GM19240 (cell line): Measurements from ENCODE around the gene RBM20.

Experiments
- DNase-seq: peaks from one replicate; pipeline ENCODE4 v3.0.0; 2011; ENCODE audit warnings: low spot score; ENCODE audit not compliant: insufficient read length

Gene RBM20

GRCh38 chr10:110672580-110672919 is 28.4 kb downstream of the RBM20 start:
- DNase-seq, result no peak

- no peak for DNase-seq
Measured at GRCh38 chr10:110676016-110676415, 31.9 kb downstream of the RBM20 start.

GRCh38 chr10:110679486-110680272 is 35.5 kb downstream of the RBM20 start:
- no peak for DNase-seq

GRCh38 chr10:110680273-110681020 is 36.3 kb downstream of the RBM20 start:
- DNase-seq, result no peak

GRCh38 chr10:110681023-110681681 is 37.0 kb downstream of the RBM20 start:
- peak; percentile 33 for DNase-seq

GRCh38 chr10:110682348-110682747 is 38.2 kb downstream of the RBM20 start:
- DNase-seq, result no peak

DNA sequence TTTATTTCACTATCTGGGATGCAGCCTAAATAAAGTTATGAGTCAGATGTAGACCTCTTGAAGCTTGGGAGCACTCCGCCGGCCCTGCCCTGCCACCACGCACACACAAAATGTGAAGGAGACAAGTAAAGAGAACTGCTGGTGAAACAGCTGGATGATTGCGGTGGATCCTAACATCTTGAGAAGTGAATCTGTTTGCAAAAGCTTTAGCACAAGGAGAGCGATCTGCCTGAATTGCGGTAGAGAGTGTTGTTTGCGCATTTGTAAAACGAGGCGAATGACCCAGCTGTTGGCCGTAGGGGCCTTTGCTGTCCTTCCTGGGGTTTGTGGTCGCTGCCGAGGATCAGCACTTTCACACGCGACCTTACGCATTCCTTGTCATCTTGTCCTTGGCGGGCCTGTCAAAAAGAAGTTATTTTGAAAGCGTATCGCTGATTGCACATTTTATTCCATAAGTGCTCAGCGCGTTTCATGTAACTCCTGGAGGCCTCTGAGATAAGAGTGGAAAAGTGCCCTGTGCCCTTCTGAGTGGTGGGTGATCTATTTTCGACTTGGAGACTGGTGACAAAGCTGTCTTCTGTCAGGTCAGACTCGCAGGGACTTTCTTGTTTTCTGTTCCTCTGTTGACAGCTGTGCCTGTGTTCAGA is 40.8 kb downstream of the RBM20 start:
- DNase-seq, result no peak

DNA sequence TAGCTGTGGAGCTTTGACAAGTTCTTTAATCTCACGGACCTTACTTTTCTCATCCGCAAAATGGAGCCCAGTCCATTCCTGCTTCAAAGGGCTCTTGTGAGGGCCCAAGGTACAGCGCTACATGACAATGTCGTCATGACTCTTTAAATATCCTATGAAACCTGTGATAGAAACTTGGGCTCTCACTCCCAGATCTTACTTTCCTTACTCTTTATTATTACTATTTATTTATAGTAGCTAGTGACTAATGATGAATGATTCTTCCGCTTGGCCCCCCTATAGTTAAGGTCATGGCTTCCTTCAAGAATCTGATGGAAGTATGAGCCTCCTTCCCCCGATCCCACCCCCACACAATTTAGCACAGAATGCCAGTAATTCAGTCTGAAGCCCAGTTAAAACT is 41.9 kb downstream of the RBM20 start:
- no peak for DNase-seq

DNA sequence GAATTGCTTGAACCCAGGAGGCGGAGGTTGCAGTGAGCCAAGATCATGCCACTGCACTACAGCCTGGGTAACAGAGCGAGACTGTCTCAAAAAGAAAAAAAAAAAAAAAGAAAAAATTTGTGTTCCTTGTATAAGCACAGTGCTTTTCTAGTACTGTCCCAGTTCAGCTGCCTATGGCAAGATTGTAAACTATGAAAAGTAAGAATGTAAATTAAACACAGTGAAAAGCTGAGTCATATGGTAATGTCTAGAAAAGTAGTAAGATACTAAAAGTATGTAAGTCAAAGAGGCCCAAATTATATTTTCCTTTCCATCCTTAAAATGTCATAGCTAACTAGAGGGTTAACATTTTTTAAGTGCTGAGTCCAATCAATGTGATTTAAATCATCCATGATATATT is 42.8 kb downstream of the RBM20 start:
- no peak for DNase-seq

DNA sequence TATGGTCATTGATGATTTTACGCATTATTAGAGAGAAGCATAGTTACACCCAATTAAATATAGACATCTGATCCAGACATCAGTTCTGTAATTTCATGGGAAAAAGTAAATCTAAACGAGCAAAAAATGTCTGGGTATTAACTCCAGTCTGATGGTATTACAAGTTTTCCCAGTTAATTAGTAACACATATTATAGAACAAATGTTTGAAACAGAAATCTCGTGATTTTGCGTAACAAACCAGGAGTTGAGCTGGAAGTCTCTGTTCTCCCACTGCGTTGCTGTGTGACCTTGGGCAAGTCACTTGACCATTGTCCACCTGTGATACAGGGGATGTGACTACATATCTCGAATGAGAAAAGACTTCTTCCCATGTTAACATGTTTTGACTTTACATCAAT is 43.3 kb downstream of the RBM20 start:
- DNase-seq, result no peak

- DNase-seq, result no peak
Measured at GRCh38 chr10:110691139-110691538, 47.0 kb downstream of the RBM20 start.

GRCh38 chr10:110694263-110694662 is 50.1 kb downstream of the RBM20 start:
- DNase-seq, result no peak

DNA sequence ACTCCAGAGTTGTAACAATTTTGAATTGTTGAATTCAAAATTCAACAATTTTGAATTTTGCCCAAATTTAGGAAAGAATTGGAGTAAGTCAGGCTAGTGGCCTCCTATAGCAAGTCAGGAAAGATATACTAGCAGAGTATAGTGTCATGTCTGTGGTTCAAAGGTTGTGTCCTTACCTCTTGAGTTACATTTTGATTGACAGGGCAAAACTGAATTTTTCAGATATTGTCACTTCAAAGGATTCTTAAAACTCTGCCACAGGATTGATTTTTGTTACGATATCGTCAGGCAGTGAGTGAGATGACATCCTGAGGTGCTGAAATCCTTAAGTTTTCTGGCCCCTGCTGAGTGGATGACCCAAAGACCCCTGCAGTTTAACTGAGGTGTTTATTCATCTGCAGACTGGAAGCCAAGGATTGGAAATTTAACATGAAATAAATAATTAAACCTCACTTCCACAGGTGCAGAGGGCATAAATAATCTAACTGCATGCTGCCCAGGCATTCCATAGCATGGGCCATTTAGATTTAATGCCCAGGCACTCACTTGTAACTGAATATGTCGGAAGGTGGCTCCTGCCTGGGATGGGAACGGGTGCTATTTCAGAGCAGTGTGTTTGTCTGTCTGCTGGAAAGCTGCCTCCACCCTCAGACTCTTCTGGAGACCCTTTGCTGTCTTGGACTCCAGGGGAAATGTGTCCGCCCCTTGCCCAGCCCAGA is 50.8 kb downstream of the RBM20 start:
- no peak for DNase-seq

- no peak for DNase-seq
Measured at GRCh38 chr10:110695539-110695886, 51.4 kb downstream of the RBM20 start.

DNA sequence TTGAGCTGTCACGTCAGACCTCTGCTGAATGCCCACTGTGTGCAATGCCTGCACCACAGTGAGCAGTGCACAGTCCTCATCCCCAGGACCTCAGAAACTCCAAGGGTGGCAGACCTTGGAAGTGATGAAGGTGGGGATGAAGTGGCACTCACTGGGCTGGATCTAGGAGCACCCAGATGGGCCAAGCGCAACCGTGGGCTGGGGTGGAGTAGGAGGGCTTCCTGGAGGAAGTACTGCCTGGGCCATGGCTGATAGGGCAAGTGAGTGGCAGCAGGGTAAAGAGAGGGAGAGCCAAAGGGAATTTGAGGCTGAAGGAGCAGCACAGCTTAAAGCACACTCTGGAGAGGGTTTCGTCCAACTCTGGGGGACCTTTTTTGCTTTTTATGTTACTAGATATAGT is 52.3 kb downstream of the RBM20 start:
- no peak for DNase-seq

DNA sequence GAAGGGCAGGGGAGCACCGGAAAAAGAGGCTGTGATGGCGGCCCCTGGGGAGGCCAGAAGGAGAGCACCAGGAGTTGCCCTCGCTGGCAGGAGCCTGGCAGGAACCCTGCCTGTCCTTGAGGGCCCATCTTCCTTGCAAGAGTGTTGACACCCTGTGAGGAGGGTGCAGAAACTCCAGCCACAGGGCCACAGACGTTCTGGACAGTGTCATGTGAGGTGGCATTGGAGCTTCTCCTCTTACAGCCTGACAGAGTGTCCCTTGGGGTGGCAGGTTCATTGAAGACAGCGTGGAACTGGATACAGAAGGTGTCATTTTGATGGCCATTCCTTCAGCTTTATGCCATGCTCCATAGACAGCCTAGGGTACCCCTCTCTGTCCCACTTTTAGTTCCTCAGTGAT is 54.2 kb downstream of the RBM20 start:
- DNase-seq, result no peak

- DNase-seq, result no peak
Measured at GRCh38 chr10:110698782-110699201, 54.7 kb downstream of the RBM20 start.

DNA sequence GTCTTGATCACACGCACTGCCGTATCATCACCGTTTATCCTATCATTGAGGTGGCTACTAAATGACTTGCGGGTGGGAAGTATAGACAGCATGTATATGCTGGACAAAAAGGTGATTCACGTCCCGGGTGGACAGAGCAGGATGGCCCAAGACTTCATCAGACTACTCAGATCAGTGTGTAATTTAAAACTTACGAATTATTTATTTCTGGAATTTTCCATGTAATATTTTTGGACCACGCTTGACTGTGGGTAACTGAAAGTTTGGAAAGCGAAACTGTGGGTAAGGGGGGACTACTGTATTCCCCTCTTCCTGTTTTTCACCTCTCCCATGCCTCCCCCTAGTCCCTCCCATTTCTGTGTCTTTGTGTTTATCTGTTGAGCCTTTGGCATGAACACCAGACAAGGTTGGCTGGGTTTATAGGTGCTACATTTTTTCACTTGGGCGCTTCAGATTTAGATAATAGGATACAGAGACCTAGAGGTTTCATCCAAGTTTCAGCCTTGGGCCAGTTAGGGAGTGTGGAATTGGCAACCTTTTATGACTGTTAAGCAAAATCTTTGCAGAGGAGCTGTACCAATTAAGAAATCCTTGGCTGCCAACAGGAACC is 55.8 kb downstream of the RBM20 start:
- no peak for DNase-seq

DNA sequence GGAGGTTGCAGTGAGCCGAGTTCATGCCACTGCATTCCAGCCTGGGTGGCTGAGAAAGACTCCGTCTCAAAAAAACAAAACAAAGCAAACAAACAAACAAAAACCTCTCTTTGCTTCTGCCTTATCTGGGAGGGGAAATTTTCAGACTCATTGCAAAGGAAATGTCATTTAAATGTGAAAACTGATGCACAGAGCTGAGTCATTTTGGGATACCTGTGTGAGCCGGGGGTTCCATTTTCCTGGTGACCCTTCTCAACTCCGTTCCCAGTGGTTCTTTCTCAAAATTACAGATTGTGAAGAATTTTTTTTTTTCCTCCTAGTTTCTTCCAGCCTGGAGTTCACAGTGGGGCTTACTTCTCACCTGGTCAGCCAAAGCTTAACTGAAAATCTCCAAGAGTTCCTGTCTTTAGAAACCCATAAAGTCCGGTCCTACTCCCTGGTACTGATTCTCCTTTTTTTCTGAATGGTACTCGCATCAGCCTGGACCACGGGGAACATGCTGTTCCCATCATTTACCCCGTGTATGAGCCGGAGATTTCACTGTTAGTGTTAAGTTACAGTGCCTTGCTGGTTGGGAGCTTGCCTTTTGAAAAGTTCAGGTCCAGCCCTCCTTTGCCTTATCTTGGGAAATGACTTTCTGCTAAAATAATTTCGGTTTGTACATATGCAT is 56.9 kb downstream of the RBM20 start:
- no peak for DNase-seq

GRCh38 chr10:110701617-110701971 is 57.5 kb downstream of the RBM20 start:
- no peak for DNase-seq

GRCh38 chr10:110704070-110704469 is 59.9 kb downstream of the RBM20 start:
- DNase-seq, result no peak
